OCI-LY3 (cell line): ENCODE results near the gene PDCD6IP.

Source experiments
- EZH2phosphoT487 ChIP-seq: fragments of 200-600 bp; shearing (Covaris generic); IDR thresholded peaks from 2 replicates; pipeline ENCODE4 v1.6.1; 2018; ENCODE audit warnings: antibody characterized with exemption, mixed run types, low read depth
- TF ChIP-seq, protein P1 (sequence below): fragments of 200-600, 300-600 bp; sonication (generic); IDR thresholded peaks from 2 replicates; pipeline ENCODE4 v1.5.1; 2014; ENCODE audit warnings: antibody characterized with exemption, low read length, low read depth

DNA sequence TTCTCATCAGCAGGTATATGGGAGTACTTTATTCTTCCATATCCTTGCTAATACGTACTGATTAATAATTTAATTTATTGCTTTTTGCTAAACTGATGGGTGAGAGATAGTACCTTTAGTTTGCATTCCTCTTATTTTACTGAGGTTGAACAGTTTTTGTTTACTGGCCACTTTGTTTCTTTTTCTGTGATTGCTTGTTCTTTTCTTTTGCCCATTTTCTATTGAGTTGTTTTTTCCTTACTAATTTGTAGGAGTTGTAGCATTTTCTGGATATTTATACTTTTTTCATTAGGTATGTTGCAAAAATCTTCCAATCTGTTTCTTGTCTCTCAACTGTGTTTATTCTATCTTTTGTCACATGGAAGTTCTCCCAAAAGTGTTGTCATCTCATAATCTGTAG, 4.8 kb downstream of the PDCD6IP start:
- TF ChIP-seq, protein P1, sequence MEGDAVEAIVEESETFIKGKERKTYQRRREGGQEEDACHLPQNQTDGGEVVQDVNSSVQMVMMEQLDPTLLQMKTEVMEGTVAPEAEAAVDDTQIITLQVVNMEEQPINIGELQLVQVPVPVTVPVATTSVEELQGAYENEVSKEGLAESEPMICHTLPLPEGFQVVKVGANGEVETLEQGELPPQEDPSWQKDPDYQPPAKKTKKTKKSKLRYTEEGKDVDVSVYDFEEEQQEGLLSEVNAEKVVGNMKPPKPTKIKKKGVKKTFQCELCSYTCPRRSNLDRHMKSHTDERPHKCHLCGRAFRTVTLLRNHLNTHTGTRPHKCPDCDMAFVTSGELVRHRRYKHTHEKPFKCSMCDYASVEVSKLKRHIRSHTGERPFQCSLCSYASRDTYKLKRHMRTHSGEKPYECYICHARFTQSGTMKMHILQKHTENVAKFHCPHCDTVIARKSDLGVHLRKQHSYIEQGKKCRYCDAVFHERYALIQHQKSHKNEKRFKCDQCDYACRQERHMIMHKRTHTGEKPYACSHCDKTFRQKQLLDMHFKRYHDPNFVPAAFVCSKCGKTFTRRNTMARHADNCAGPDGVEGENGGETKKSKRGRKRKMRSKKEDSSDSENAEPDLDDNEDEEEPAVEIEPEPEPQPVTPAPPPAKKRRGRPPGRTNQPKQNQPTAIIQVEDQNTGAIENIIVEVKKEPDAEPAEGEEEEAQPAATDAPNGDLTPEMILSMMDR: no peak
- no peak for TF ChIP-seq EZH2phosphoT487
